ENCODE data around the gene CHST15. TPM values are rescaled to one million over a fixed set of nuclear protein-coding genes. Genes with fewer than 3 reads are reported as not detected.

Gene CHST15
- total RNA-seq, 1 donor from 2014 or later = 43.8 TPM

- no peak overlapping the region for H3K27ac Mint-ChIP-seq (ENCODE audit: unreplicated experiment)
- peak; percentile 57 for DNase-seq (ENCODE audit: low spot score)
- H3K4me3 Mint-ChIP-seq (ENCODE audit: unreplicated experiment) = no peak overlapping the region
- no peaks in the 10 kb centered on the region for H3K27me3 Mint-ChIP-seq (ENCODE audit: low read depth)
- peaks cover 4% of the 10 kb centered on the region for H3K36me3 Mint-ChIP-seq (ENCODE audit: low read depth)
- no peak for TF ChIP-seq CTCF (IDR thresholded peaks at IDR 0.05)
- peaks cover 51% of the 10 kb centered on the region for H3K4me1 Mint-ChIP-seq (ENCODE audit: low read depth)
- peaks cover 2% of the 10 kb centered on the region for H3K9me3 Mint-ChIP-seq (ENCODE audit: low read depth)
These were observed 11.8 kb downstream of the CHST15 start for GRCh38 chr10:124081547-124082140.

- DNase-seq (ENCODE audit: low spot score) = no peak
- H3K27me3 Mint-ChIP-seq (ENCODE audit: low read depth) = no peaks in the 10 kb centered on the region
- peaks cover 2% of the 10 kb centered on the region for H3K9me3 Mint-ChIP-seq (ENCODE audit: low read depth)
- peaks cover 4% of the 10 kb centered on the region for H3K36me3 Mint-ChIP-seq (ENCODE audit: low read depth)
- peaks cover 51% of the 10 kb centered on the region for H3K4me1 Mint-ChIP-seq (ENCODE audit: low read depth)
- H3K4me3 Mint-ChIP-seq (ENCODE audit: unreplicated experiment) = no peak overlapping the region
- TF ChIP-seq CTCF (IDR thresholded peaks at IDR 0.05) = no peak
- no peak overlapping the region for H3K27ac Mint-ChIP-seq (ENCODE audit: unreplicated experiment)
These were observed 13.5 kb downstream of the CHST15 start for GRCh38 chr10:124079864-124080263.

GRCh38 chr10:124078714-124079113 lies 14.7 kb downstream of the CHST15 start:
- Mint-ChIP-seq H3K27me3 (ENCODE audit: low read depth) (no peaks in the 10 kb centered on the region), H3K4me3 (ENCODE audit: unreplicated experiment) (no peak overlapping the region), H3K9me3 (ENCODE audit: low read depth) (peaks cover 2% of the 10 kb centered on the region), H3K4me1 (ENCODE audit: low read depth) (peaks cover 46% of the 10 kb centered on the region), H3K27ac (ENCODE audit: unreplicated experiment) (no peak overlapping the region), H3K36me3 (ENCODE audit: low read depth) (peaks cover 4% of the 10 kb centered on the region)
- no peak for DNase-seq (ENCODE audit: low spot score)
- TF ChIP-seq CTCF (IDR thresholded peaks at IDR 0.05) = no peak

GRCh38 chr10:124078028-124078427 lies 15.4 kb downstream of the CHST15 start:
- Mint-ChIP-seq H3K9me3 (ENCODE audit: low read depth) (peaks cover 2% of the 10 kb centered on the region), H3K27ac (ENCODE audit: unreplicated experiment) (no peak overlapping the region), H3K4me3 (ENCODE audit: unreplicated experiment) (no peak overlapping the region), H3K27me3 (ENCODE audit: low read depth) (no peaks in the 10 kb centered on the region), H3K36me3 (ENCODE audit: low read depth) (peaks cover 4% of the 10 kb centered on the region), H3K4me1 (ENCODE audit: low read depth) (peaks cover 40% of the 10 kb centered on the region)
- DNase-seq (ENCODE audit: low spot score) = no peak
- no peak for TF ChIP-seq CTCF (IDR thresholded peaks at IDR 0.05)

- peaks cover 40% of the 10 kb centered on the region for H3K4me1 Mint-ChIP-seq (ENCODE audit: low read depth)
- peaks cover 2% of the 10 kb centered on the region for H3K36me3 Mint-ChIP-seq (ENCODE audit: low read depth)
- no peak overlapping the region for H3K27ac Mint-ChIP-seq (ENCODE audit: unreplicated experiment)
- no peak for DNase-seq (ENCODE audit: low spot score)
- H3K9me3 Mint-ChIP-seq (ENCODE audit: low read depth) = peaks cover 2% of the 10 kb centered on the region
- H3K27me3 Mint-ChIP-seq (ENCODE audit: low read depth) = no peaks in the 10 kb centered on the region
- no peak for TF ChIP-seq CTCF (IDR thresholded peaks at IDR 0.05)
- no peak overlapping the region for H3K4me3 Mint-ChIP-seq (ENCODE audit: unreplicated experiment)
These were observed 16.0 kb downstream of the CHST15 start for GRCh38 chr10:124077208-124077993.

Data from chondrocyte (in vitro differentiated cells).